Adrenal gland (tissue), 5 donors: Measurements from ENCODE around the gene PHOX2A.

Experiments used
- CTCF ChIP-seq, 6 experiments: fragments of 450-650 bp in 4 of 6; fragments of 200-600 bp in 2 of 6; sonication (generic) in 1 of 6; IDR thresholded peaks; 1 replicate in 5 of 6; 2 replicates in 1 of 6; pipeline versions ENCODE4 v1.5.1 to v1.8.0; 2016 to 2021; ENCODE audit warnings: antibody characterized with exemption in 6 of 6, mild to moderate bottlenecking in 2 of 6, moderate library complexity in 1 of 6
- POLR2A ChIP-seq, 2 donors: fragments of 450-650 bp; IDR thresholded peaks; one replicate each; pipeline ENCODE4 v1.6.1; 2017; ENCODE audit warnings: antibody characterized with exemption in 2 of 2, mild to moderate bottlenecking in 2 of 2, moderate library complexity in 1 of 2
- donor health status: DM: no; HTN: no; CAD: no.

GRCh38 chr11:72238040-72238450, 5.9 kb downstream of the PHOX2A start:
- TF ChIP-seq POLR2A (IDR thresholded peaks at IDR 0.05): no peak
- TF ChIP-seq CTCF (IDR thresholded peaks at IDR 0.05): peak; percentile 26 to 78 (median 59)
